Activated gamma-delta T cell treated with Interleukin-2 at 50 U/mL for 16 hours (primary cell): ENCODE data around the gene UBL7.
A peak's percentile ranks its signal among the peaks of the same experiment; 100 is the strongest.

Experiments used
- DNase-seq: peaks from one replicate; pipeline ENCODE4 v3.0.0-alpha.2; 2020

The UBL7 gene

DNA sequence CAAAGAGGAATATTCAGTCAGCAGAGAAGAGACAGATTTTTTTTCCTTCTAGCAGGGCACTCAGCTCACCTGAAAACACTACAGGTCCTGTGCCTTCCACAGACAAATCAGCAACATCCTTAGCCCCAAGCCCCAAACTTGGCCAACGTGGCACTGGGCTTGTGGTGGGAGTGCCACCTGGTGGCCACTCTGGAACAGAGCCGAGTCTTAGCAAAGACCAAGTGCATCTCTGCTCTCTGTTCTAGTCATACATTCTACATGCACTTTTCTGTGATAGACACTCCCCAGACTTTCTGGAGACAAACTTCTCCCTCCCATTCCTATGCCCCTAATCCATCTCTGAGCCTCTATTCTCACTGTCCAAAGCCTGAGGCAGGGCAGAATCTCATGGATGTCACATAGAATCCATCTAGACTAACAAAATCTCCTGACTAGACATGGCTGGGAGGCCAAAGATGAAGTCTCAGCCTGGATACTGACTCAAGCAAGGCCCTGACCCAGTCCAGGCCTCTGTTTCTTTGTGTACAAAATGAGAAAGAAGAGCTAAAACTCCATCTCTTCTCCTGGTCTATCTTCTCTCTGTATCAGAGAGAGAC is 22.1 kb downstream of the UBL7 start:
- peak; percentile 79 for DNase-seq

DNA sequence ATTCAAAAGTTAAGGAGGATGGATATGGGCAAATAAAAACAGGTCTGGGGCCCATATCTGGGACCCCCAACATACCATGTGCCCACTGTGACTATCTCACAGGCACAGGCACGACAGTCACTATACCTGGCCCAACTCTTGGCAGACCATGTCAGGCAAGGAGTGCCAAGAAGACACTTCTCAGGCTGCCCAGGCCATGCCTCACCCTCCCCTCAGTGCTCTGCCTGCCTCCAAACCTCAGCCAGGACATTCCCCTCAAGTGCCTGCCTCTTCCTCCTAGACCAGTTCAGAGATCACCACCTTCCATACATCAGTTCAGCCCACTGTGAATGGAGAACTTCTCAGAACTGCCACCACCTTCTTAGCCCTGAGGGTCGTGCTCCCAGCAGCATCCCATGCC is 22.8 kb downstream of the UBL7 start:
- DNase-seq = no peak

DNA sequence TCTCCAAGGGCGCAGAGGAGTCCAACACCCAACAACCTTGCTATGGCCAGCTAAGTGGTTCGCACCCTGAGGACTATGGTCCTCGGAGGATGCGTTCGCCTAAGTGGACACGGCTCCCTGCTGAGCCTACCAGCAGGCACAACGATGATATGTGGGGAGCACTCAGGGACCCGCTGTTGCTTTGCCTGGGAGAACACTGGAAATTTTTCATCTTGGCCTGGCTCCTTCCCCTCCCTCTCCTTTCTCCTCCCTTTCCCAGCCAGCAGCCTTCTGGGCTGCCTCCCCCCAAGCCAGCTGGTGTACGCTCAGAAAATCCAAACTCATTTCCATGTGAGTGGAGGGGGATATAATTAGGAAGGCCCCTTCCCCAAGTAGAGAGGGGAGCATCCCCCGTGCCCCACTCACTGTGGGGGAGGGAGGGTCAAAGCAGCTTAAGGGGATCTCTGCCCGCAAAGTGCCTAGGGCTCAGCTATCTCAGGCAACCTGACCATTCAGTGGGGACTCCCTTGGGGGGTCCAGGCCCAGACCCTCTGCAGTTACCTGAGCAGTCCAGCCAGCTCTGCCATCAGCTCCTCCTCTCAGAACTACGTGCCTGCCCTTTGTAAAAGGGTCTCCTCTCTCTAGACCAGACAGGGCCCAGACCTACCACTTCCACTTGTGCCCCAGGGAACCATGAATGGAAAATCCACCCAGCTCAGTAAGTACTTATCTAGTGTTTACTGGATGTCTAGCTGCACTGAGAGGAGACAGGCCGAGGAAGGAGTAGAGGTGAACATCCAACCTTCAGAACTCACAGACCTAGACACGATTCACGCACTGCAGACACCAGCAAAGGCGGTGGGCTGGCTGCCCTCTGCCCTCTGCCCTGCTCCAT is 26.5 kb downstream of the UBL7 start:
- no peak for DNase-seq

DNA sequence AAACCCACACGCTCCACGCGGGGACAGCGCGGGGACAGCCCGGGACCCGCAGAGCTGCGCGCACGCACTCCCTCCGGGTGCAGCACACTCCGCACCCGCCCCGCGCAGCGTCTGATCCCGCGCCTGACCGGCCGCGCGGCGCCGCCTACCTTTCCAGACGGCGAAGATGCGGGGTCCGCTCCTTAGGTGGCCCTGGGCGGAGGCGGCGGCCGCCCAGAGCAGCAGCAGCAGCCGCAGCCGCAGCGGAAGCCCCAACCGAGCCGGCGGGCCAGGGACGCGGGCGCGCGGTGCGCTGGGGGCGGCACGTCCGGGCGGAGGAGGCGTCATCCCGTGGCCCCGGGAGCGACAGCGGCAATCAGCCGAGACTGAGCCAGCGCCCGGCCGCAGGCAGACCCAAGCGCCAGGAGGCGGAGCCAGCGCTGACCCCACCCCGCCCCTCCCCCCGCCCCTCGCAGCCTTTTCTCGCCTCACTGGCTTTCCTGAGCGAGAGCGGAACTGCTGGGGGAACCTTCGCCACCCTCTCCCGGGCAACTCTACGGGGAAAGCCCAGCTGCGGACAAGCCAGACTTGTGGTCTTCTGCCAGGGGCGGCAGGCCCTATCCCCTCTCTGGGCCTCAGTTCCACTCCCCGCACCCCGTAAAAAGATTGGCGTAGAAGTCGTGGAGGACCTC is 27.2 kb downstream of the UBL7 start, which contains the start of gene SEMA7A:
SEMA7A (minus strand) TSS at position 367 of the 671 bp plus-strand sequence; CDS start at position 327, 40 bp downstream.
- peak; percentile 73 for DNase-seq

DNA sequence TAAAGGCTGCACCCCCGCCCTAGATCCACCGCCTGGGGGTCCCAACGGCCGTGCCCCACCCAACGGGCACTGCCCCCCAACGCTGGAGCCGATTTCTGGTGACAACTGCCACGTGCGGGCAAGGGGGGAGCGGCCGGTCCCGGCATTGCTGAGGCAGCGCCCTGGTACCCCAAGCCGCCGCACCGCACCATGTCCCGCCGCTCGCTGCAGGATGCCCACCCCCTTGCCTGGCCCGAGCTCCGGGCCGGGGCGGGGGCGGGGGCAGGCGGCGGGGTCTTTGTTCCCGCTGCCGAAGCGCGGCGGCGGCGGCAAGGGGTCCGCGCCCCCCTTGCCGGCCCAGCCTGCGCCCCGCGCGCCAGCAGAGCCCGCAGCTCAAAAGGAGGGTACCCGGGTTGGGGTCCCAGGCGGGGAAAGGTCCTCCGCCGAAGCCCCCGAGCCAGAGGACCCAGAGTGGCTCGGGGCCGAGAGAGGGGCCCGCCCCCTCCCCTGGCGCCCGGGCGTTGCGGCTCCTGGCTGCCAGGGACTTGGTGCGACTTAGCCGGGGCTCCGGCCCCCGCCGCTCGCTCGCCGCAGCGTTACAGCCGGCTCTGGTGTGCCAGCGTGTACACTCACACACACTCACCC is 27.9 kb downstream of the UBL7 start:
- DNase-seq = no peak

DNA sequence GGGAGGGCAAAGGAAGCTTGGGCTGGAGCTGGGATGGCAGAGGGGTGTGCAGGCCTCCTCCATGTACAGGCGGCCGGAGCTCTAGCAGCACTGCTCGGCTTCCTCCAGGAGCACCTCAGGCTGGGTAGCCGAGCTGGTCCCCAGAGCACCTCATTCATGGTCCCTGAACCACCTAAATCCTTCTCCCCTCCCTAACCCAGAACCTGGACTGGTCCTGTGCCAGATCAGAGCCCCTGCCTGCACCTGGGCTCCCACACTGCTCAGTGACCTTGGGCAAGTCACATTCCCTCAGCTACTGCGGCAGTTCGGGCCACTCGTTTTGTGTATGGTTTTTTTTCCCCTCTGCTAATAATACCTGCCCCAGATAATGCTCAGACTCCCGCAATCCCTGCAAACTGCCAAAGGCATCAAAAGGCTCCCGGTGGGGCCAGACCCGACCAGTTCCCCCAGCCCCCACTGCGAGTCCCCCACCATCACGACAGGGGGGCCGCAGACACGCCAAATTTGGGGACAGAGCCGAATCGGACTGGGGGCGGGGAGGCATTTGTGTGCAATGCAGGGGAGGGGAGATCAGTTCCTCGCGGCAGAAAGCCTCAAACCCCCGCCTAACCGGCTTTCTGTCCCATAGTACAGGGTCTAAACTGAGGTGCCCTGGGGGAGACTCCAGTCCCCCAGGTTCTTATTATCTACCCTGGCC is 28.5 kb downstream of the UBL7 start:
- DNase-seq = no peak

DNA sequence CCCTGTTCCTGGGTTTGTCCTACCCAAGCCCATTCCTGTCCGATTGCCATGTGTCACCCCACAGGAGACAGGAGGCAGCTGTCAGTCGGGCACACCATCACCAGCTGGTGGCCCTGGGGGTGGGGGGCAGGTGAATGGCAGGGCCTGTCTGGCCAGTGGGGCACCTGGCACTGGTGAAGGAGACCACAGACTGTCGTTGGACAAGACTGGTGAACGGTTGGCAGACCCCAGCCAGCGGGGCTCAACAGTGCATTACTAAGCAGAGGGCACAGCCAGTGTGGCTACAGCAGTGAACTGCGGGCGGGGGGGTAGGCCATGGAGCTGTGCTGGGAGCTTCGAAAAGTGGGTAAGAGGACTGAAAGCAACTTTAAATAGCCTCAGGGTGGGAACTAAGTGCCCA is 29.3 kb downstream of the UBL7 start:
- DNase-seq = no peak

DNA sequence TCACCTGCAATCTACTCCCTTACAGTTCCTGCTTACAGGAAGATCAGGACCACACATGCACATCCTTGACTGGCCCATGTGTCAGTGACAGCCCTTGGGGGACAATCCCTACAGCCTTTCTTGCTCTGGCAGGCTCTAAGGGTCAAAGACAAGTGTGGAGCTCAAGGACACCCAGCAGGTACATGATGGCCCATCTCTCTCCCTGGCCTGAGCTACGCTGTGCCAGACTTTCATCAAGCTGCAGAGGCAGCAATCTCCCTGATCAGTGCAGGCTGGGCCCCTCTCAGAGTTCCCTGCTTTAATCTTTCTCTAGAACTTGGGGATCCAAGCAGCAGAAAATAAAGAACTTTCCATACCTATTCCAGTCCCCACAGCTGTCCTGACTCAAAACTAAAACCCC is 29.8 kb downstream of the UBL7 start:
- no peak for DNase-seq

DNA sequence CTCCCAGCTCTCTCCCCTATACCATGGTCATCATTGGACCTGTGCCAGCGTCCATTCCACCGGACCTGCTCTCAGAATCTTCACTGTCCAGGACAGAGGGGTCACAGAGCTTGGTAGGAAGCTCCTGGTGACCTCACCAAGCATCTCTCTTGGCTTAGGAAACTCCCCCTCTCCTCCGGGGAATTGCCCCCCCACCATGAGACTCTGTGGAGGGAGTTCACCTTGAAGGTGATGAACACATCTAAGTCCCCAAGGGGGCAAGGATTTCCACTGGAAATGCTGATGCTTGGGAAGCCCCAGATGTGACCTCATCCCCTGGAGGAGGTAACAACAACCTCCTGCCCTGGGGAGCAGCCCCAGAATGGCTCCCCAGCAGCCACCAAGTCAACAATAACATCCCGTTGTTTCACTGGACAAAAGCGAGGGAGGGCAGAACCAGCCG is 30.4 kb downstream of the UBL7 start:
- no peak for DNase-seq

DNA sequence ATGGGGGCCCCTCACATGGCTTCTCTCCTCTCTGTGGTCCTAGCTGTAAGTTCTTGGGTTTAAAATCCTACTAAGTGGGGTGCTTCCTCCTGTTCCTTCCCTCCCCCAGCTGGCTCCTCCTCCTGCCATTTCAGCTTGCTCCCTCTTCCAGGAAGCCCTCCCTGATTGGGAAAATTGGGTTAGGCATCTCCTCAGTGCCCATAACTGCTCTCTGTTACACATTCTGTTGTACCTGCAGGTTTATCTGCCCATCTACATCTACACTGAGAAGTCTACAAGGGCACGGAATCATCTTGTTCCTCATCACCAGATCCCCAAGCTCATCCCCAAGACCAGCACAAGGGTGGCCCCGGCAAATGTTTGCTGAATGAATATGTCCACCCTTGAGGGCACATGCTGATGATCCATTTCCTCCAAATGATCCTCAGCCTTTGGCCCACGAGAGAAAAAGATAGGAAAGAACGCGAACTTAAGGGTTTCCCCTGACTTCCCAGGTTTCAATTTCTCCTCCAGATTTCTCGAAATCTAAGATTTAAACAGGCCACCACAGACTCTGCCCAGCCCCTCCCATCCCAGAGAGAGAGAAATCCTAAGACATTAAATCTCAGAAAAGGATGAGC is 31.1 kb downstream of the UBL7 start:
- DNase-seq = no peak

DNA sequence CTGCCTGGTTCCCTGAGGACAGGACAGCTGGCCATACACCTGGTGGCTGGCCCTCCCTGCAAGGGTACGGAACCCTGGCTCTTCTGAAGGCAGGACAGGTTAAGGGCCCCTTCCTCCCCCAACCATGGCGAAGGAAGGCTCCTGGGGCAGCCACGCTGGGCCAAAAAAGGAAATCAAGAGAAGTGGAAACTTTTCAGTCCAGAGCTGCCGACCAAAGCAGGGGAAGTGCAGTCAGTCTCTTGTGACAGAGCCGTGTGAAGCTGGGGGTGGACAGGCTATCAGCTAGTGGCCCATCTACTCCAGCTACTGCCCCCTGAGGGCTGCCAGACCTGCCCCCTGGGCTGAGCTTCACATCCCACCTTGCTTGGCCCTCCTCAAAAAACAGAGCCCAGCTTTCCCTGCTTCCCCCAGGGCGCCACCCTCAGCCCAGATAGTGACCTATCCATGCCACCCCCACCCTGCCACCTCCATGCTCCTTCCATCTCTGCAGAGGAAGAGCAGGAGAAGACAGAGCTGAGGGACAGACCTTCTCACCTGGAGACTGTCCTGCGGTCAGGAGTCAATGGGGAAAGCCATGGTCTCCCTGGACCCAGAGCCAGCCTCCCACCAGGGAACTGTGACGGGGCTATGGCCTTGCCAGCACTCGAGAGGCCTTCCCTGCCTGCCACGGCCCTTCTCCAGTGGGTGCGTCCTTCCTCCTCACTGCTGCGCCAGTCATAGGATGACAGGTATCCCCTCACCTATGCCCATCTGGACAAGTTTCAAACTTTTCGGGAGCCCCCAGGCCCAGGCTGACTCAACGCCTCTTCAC is 31.8 kb downstream of the UBL7 start:
- DNase-seq = no peak

DNA sequence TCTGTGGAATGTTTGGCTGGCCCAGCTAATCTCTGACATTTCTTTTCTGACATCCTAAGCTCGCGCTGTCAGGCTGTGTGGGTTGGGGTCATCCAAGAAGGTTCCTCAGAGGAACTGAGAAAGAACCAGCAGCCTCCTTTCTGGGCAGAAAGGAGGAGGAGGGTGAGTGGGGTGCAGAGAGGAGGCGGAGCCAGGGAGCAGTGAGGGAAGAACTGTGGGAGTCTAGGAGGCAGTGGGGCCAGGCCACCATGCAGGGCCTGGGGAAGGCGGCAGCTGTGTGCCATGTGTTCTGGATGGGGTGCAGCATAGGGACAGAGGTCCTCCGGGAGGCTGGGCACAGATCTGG is 32.5 kb downstream of the UBL7 start:
- no peak for DNase-seq

DNA sequence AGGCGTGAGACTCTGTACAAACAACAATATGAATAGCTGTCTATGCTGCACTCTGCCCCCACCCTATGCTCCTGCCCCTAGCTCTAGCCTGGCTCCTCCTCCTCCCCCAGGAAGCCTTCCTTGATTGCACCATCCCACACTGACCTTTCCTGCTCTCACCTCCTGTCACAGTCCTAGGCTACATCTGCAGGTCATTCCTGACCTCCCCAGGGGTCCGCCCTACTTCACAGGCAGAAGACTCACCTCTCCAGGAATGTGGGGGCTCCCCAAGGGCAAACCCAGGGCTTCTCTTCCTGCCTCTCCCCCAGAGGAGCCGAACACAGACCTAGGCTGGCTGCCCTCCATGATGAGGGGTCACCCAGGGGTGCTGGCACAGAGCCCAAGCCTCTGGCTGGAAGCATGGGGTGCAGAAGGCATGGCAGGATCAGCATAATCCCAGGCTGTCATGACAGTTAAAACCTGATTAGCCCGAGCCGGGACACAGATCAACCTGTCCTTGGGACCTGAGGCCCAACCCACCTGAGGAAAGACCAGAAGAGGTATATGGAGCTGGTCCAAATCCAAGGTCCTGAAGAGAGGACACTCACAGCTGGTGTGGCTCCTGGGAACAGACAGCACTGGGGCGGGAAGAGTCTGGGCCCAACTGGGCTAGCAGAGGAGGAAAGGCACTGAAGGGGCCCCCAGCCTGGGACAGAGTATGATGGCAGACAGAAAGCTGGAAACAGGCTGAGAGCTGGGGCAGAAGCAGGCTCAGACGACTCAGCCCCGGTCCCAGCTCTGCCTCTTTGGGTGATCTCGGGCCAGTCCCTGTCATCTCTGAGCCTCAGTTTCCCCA is 33.1 kb downstream of the UBL7 start:
- no peak for DNase-seq

DNA sequence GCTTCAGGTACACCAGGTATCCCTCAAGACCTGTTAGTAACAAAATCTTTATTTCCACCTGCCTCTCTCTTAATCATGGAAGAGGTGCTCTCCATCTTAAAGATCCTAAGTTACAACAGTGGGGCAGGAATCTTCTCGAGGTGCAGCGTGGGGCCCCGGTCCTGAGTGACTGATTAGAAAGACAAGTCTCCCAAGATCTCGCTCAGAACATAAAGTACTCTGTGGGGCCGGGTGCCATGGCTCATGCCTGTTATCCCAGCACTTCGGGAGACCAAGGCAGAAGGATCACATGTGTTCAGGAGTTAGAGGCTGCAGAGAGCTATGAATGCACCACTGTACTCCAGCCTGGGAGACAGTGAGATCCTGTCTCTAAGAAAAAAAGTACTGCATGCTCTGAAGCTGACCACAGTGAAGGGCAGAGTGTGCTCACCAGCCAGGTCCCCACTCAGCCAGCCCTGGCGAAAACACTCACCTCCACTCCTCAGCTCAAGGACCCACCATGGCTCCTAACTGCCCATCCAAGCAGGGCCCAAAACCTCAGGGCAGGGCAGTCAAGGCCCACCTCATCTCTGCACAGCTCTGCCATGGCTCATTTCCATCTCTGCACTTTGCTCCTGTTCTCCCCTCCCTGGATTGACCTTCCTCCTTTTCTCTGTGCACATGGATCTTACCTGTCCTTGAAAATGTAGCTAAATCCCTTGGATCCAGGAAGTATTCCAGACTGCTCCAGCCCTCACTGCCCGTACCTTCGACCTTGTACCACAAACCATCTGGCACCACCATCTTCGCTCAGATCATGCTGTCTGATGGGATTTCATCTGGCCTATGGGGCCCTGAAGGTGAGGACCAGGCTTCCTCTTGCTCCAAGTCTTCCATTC is 34.3 kb downstream of the UBL7 start:
- DNase-seq = no peak

DNA sequence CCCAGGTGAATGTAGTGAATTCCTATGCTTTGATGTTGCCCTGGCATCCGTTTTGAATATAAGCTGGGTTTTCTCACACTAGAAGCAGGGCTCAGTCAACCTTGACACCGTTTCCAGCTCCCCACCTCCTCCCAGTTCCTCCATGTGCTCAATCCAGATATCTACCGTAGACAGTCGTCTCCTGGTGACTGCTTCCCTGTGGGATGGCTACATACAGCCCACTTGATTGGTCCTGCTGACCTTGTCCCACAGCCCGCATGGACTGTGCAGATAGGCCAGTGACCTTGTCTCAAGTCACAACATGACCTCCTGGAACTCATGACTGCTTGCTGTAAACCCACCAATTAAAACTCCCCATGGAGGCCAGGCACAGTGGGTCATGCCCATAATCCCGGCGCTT is 35.3 kb downstream of the UBL7 start:
- no peak for DNase-seq

DNA sequence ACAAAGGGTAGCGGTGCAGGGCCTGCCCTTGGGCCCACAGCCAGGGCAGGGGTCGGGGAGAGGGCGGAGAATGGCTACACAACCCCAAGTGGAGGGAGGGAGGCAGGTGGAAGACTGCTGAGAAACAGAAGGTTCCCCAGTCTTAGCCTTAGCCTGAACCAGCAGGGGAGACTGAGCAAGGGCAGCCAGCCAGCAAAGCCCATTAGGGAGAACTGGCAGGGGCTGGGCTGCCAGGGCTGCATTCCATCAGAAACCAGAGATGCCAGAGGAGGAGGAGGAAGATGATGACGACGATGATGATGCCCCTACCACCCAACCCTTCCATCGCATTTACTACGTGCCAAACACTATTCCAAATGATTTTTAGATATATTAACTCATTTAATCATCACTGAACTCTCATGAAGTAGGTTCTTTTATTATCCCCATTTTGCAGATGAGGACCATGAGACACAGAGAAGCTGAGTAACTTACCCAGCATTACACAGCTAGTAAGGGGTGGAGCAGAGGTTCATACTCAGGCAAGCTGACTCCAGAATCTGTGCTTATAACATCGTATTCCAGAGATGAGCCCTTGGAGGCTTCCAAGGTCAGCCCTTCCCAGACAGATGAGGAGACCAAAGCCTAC is 35.9 kb downstream of the UBL7 start:
- no peak for DNase-seq

DNA sequence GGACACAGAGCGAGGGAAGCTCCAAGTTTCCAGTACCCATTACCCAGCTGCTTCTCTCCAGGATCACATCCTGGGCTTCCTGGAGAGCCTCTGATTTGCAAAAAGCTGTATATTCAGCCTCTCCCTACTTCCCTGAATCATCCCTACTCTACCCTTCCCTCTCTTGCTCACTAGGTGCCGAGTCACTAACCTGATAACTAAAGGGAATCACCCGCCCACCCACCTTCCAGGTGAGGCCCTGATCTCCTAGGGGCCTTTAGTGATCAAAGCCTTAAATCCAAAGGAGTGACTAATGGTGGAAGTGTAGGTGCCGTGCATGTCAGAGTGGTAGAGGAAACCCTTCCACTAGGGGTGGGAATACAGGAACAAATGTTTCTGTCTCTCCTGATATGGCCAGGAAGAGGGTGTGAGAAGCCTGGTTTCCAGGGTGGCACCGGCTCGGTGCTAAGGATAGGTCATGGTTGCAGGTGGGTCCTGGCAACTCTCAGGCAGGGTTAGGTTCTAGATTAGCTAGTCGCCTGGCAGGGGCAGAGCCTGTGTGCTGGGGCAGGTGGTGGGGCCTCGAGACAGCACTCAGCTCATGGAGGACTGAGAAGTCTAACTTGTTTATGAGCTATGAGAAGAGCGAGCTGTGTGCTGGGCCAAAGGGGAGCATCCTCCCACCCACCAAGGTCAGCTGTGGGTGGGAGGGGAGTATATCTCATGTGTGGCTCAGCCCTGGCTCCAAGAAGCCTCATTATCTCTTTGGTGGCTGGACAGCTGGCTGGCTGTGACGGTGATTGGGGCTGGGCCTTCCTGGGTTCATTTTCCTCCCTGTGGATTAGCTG is 37.3 kb downstream of the UBL7 start:
- DNase-seq = no peak
